ENCODE measurements around the gene CERS4. TPM values are rescaled to one million over a fixed set of nuclear protein-coding genes. Genes with fewer than 3 reads are reported as not detected.
A peak's percentile ranks its signal among the peaks of the same experiment; 100 is the strongest.

The CERS4 gene
- polyA plus RNA-seq, 1 of the 3 experiments (the other 2 are of a cell fraction) = 36.5 TPM

DNA sequence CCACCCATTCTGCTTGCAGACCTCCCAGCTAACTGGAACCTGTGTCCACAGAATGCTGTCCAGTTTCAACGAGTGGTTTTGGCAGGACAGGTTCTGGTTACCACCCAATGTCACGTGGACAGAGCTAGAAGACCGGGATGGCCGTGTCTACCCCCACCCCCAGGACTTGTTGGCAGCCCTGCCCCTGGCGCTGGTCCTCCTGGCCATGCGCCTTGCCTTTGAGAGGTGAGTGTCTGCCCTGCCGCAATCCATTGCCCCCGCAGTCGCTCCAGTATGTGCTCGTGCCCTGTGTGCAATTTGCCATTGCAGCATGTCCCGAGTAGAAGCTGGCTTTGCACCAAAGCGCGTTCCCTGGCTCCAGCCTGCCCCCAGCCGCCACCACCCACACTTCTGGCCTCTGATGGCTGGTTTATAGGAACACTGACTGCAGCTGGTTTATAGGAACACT, 41.9 kb downstream of the CERS4 start:
- WGBS (ENCODE audit: low lambda C conversion rate) = 88% methylated on average over 3 of the region's 14 CpGs
- Histone ChIP-seq H3K4me3 (ENCODE audit: low read depth in 2 of 2, low read length in 1 of 2) (no peak overlapping the region), H3F3A (replicated peaks; ENCODE audit: insufficient read depth) (peaks cover 8% of the 10 kb centered on the region), H2AFZ (ENCODE audit: low read depth) (no peak overlapping the region), H3K27ac (ENCODE audit: low read depth in 2 of 2, low read length in 1 of 2) (no peak overlapping the region), H4K20me1 (ENCODE audit: insufficient read depth) (no peaks in the 10 kb centered on the region), H3K4me2 (no peak overlapping the region), H3K9me3 (no peaks in the 10 kb centered on the region), H3K27me3 (ENCODE audit: insufficient read depth) (no peaks in the 10 kb centered on the region), H3K36me3 (replicated peaks in 1 of 2; ENCODE audit: control insufficient read depth in 1 of 2, insufficient read depth in 2 of 2, low read length in 1 of 2) (no peaks in the 10 kb centered on the region), H3K9me2 (no peaks in the 10 kb centered on the region), H3K9ac (no peak overlapping the region), H3K4me1 (ENCODE audit: control insufficient read depth in 1 of 2, insufficient read depth in 2 of 2, low read depth in 1 of 2, low read length in 1 of 2) (no peaks in the 10 kb centered on the region; a peak in 1 of 4 replicates), H3K79me2 (ENCODE audit: insufficient read depth) (no peaks in the 10 kb centered on the region)
- POLR2A ChIA-PET = no interaction called here
- TF ChIP-seq SMC3 (IDR thresholded peaks at IDR 0.05; ENCODE audit: low read depth, low read length) (no peak), RAD21 (IDR thresholded peaks at IDR 0.05; ENCODE audit: low read length) (peak; percentile 2; the same call in 1 of the 2 replicates)
- DNase-seq = no peak
- CTCF ChIA-PET = interaction anchor here (1.1 to 6.5 kb wide), 4 partner anchors 10 to 92 kb away, joined by 4 to 68 read pairs (median 20); no protein-coding TSS in a partner anchor

DNA sequence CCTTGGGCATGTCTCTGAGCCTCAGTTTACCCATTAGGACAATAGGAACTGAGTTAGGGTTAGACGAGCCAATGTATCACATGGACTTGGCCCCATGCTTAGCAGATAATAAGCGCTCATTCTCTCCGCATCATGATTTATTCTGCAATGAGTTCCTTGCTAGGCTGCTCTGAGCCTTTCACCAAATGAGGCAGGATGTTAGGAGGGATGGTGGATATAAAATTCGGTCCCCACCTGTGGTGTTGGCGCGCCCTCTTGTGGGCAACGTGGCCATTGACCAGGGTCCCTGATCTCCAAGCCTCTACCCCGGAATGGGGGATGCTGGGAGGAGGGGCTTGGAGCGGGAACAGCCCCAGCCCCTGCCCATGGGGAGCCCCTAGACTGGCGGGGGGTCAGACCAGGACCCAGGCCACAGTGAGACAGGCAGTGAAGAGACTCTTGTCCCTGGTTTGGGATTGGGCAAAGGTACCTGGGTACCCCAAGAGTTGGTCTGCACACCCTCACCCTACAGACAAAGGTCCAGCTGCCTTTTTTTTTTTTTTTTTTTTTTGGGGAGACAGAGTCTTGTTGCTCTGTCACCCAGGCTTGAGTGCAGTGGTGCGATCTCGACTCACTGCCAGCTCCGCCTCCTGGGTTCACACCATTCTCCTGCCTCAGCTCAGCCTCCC, 43.9 kb downstream of the CERS4 start:
- Histone ChIP-seq H3K79me2 (ENCODE audit: insufficient read depth) (no peaks in the 10 kb centered on the region), H3K4me2 (no peak overlapping the region), H3F3A (replicated peaks; ENCODE audit: insufficient read depth) (peaks cover 8% of the 10 kb centered on the region), H3K27ac (ENCODE audit: low read depth in 2 of 2, low read length in 1 of 2) (no peak overlapping the region), H4K20me1 (ENCODE audit: insufficient read depth) (no peaks in the 10 kb centered on the region), H3K36me3 (replicated peaks in 1 of 2; ENCODE audit: control insufficient read depth in 1 of 2, insufficient read depth in 2 of 2, low read length in 1 of 2) (no peaks in the 10 kb centered on the region), H3K9ac (no peak overlapping the region), H3K27me3 (ENCODE audit: insufficient read depth) (no peaks in the 10 kb centered on the region), H3K4me3 (ENCODE audit: low read depth in 2 of 2, low read length in 1 of 2) (no peak overlapping the region; a peak in 1 of 4 replicates), H3K9me2 (no peaks in the 10 kb centered on the region), H3K9me3 (no peaks in the 10 kb centered on the region), H2AFZ (ENCODE audit: low read depth) (no peak overlapping the region), H3K4me1 (ENCODE audit: control insufficient read depth in 1 of 2, insufficient read depth in 2 of 2, low read depth in 1 of 2, low read length in 1 of 2) (no peaks in the 10 kb centered on the region; a peak in 1 of 4 replicates)
- POLR2A ChIA-PET = interaction anchor here (0.9 to 1.0 kb wide), 2 partner anchors 15 to 113 kb away, joined by 4 to 5 read pairs; no protein-coding TSS in a partner anchor
- CTCF ChIA-PET = interaction anchor here (0.6 to 6.5 kb wide), 24 partner anchors 9 to 309 kb away, joined by 3 to 68 read pairs (median 4); partner anchors contain the start of genes CERS4 and TIMM44
- DNase-seq = peak; percentile 95
- WGBS (ENCODE audit: low lambda C conversion rate) = 23% methylated on average over 8 of the region's 13 CpGs
- TF ChIP-seq, protein P1, sequence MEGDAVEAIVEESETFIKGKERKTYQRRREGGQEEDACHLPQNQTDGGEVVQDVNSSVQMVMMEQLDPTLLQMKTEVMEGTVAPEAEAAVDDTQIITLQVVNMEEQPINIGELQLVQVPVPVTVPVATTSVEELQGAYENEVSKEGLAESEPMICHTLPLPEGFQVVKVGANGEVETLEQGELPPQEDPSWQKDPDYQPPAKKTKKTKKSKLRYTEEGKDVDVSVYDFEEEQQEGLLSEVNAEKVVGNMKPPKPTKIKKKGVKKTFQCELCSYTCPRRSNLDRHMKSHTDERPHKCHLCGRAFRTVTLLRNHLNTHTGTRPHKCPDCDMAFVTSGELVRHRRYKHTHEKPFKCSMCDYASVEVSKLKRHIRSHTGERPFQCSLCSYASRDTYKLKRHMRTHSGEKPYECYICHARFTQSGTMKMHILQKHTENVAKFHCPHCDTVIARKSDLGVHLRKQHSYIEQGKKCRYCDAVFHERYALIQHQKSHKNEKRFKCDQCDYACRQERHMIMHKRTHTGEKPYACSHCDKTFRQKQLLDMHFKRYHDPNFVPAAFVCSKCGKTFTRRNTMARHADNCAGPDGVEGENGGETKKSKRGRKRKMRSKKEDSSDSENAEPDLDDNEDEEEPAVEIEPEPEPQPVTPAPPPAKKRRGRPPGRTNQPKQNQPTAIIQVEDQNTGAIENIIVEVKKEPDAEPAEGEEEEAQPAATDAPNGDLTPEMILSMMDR (IDR thresholded peaks at IDR 0.05) = peak; percentile 94
- TF ChIP-seq RAD21 (IDR thresholded peaks at IDR 0.05; ENCODE audit: low read length) = peak; percentile 100
- TF ChIP-seq, protein P2, sequence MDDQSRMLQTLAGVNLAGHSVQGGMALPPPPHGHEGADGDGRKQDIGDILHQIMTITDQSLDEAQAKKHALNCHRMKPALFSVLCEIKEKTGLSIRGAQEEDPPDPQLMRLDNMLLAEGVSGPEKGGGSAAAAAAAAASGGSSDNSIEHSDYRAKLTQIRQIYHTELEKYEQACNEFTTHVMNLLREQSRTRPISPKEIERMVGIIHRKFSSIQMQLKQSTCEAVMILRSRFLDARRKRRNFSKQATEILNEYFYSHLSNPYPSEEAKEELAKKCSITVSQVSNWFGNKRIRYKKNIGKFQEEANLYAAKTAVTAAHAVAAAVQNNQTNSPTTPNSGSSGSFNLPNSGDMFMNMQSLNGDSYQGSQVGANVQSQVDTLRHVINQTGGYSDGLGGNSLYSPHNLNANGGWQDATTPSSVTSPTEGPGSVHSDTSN (IDR thresholded peaks at IDR 0.05) = no peak
- no peak for TF ChIP-seq GABPA (IDR thresholded peaks at IDR 0.05; ENCODE audit: low read depth)
- no peak for TF ChIP-seq MEF2A (IDR thresholded peaks at IDR 0.05; ENCODE audit: borderline replicate concordance, low read depth)
- peak; percentile 99 for TF ChIP-seq SMC3 (IDR thresholded peaks at IDR 0.05; ENCODE audit: low read depth, low read length)
